Stomach smooth muscle (tissue), 2 donors: ENCODE measurements around the gene CEACAM4.
"Not testable (repeated sequence)": the region's sequence is repeated elsewhere in the genome, so short reads cannot be mapped to it uniquely, and the experiment has no call there.

Source experiments
- H3K27ac ChIP-seq: one replicate; pipeline ENCODE4 v1.7.0; 2013; ENCODE audit warnings: mild to moderate bottlenecking, low read length, inconsistent platforms
- H3K27me3 ChIP-seq, 2 donors: one replicate each; pipeline ENCODE4 v1.7.0; 2013; ENCODE audit warnings: low read length in 2 of 2; ENCODE audit not compliant: insufficient read depth in 2 of 2, control insufficient read depth in 1 of 2
- H3K36me3 ChIP-seq, 2 donors: one replicate each; pipeline ENCODE4 v1.7.0; 2013; ENCODE audit warnings: low read length in 2 of 2; ENCODE audit not compliant: control insufficient read depth in 2 of 2, insufficient read depth in 2 of 2
- H3K4me1 ChIP-seq: one replicate; pipeline ENCODE4 v1.7.0; 2013; ENCODE audit warnings: low read length; ENCODE audit not compliant: control insufficient read depth, insufficient read depth
- H3K4me3 ChIP-seq, 2 donors: one replicate each; pipeline ENCODE4 v1.7.0; 2013; ENCODE audit warnings: low read length in 2 of 2
- H3K9ac ChIP-seq, 2 donors: one replicate each; pipeline ENCODE4 v1.7.0; 2013; ENCODE audit warnings: low read length in 2 of 2, mild to moderate bottlenecking in 1 of 2
- H3K9me3 ChIP-seq, 2 donors: one replicate each; pipeline ENCODE4 v1.7.0; 2013; ENCODE audit warnings: low read length in 2 of 2; ENCODE audit not compliant: control insufficient read depth in 2 of 2
- donor health status: healthy.
- donor health status: Pancreatic carcinoma.

CEACAM4 gene

DNA sequence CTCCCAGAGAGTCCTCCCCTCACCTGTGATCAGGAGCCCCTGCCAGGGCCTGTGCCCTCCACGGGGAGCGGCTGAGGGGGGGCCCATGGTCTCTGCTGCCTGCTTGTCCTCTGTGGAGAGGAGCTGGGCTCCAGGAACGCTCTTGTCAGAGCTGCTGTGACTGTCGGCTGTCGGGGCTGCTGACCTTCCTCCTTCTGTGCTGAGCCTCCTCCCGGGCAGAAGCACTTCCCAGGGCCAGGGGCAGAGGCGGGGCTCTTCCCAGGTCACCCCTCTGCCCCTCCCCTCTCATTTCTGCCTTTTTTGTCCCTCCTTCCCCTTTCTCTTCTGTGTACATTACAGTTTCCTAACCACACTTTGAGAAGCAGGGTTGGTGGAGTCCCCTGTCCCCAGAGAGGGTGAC, at the start of gene CEACAM4:
Gene CEACAM4 (minus strand): TSS at position 198 of the 400 bp plus-strand sequence. CDS start 111 bp downstream, at position 87.
- no peak within 1 kb of the TSS for H3K9ac ChIP-seq
- H3K4me3 ChIP-seq = no peak within 1 kb of the TSS
- no peaks in the 10 kb centered on the region for H3K4me1 ChIP-seq
- H3K27ac ChIP-seq = no peak within 1 kb of the TSS
- H3K27me3 ChIP-seq = peaks cover 0 to 17% of the 10 kb centered on the region in 2 donors
- no peaks in the 10 kb centered on the region for H3K36me3 ChIP-seq
- H3K9me3 ChIP-seq = peaks cover 0 to 2% of the 10 kb centered on the region in 2 donors

GRCh38 chr19:41671486-41671885, 44.6 kb upstream of the CEACAM4 start:
- Histone ChIP-seq H3K36me3 (no peaks in the 10 kb centered on the region), H3K9ac (no peak overlapping the region), H3K27me3 (peaks cover 0 to 2% of the 10 kb centered on the region in 2 donors), H3K4me3 (no peak overlapping the region), H3K9me3 (peaks cover 0 to 4% of the 10 kb centered on the region in 2 donors), H3K27ac (no peak overlapping the region), H3K4me1 (no peaks in the 10 kb centered on the region)

- H3K9me3 ChIP-seq = peaks cover 4 to 6% of the 10 kb centered on the region in 2 donors
- H3K27ac ChIP-seq = no peak overlapping the region
- H3K27me3 ChIP-seq = peaks cover 0 to 2% of the 10 kb centered on the region in 2 donors
- no peaks in the 10 kb centered on the region for H3K36me3 ChIP-seq
- no peak overlapping the region for H3K9ac ChIP-seq
- no peak overlapping the region for H3K4me3 ChIP-seq
- H3K4me1 ChIP-seq = no peaks in the 10 kb centered on the region
These were observed 43.9 kb upstream of the CEACAM4 start for GRCh38 chr19:41670755-41671154.

- Histone ChIP-seq H3K36me3 (no peaks in the 10 kb centered on the region), H3K27ac (no peak overlapping the region), H3K4me3 (no peak overlapping the region), H3K27me3 (peaks cover 0 to 2% of the 10 kb centered on the region in 2 donors), H3K9ac (no peak overlapping the region), H3K9me3 (peaks cover 4 to 7% of the 10 kb centered on the region in 2 donors), H3K4me1 (no peaks in the 10 kb centered on the region)
These were observed 41.4 kb upstream of the CEACAM4 start for GRCh38 chr19:41668315-41668714.

DNA sequence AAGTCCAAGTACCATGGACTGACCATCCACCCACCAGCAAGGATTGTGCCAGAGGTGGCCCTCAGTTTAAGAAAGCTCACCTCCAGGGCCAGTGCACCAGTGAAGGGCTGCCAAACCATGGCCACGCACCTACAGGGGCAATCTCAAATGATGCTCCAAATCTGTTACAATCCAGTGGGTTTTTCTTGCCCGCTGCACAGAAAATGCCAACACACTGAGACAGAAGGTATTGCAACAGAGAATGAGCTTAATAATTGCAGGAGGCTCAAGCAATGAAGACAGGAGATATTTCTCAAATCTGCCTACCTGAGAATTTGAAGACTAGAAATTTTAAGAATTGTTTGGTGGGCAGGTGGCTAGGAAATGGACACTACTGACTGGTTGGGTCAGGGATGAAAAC, 39.2 kb upstream of the CEACAM4 start:
- Histone ChIP-seq H3K27me3 (peaks cover 0 to 2% of the 10 kb centered on the region in 2 donors), H3K9ac (no peak overlapping the region), H3K9me3 (peaks cover 4 to 7% of the 10 kb centered on the region in 2 donors), H3K27ac (no peak overlapping the region), H3K4me1 (no peaks in the 10 kb centered on the region), H3K4me3 (no peak overlapping the region), H3K36me3 (no peaks in the 10 kb centered on the region)

GRCh38 chr19:41657157-41657556, 30.3 kb upstream of the CEACAM4 start:
- Histone ChIP-seq H3K36me3 (no peaks in the 10 kb centered on the region), H3K9ac (no peak overlapping the region), H3K9me3 (no peaks in the 10 kb centered on the region), H3K27ac (no peak overlapping the region), H3K4me3 (no peak overlapping the region), H3K27me3 (peaks cover 10 to 11% of the 10 kb centered on the region in 2 donors), H3K4me1 (no peaks in the 10 kb centered on the region)

- not testable (repeated sequence) for H3K9me3 ChIP-seq, H3K9ac ChIP-seq, H3K4me1 ChIP-seq, H3K36me3 ChIP-seq, H3K27ac ChIP-seq, H3K4me3 ChIP-seq
- H3K27me3 ChIP-seq = peaks cover 13 to 15% of the 10 kb centered on the region in 2 donors
These were observed 29.9 kb upstream of the CEACAM4 start for GRCh38 chr19:41656756-41657155.

- Histone ChIP-seq H3K27ac (no peak overlapping the region), H3K27me3 (peaks cover 13 to 28% of the 10 kb centered on the region in 2 donors), H3K9me3 (no peaks in the 10 kb centered on the region)
These were observed 25.4 kb upstream of the CEACAM4 start for GRCh38 chr19:41652250-41652649.

DNA sequence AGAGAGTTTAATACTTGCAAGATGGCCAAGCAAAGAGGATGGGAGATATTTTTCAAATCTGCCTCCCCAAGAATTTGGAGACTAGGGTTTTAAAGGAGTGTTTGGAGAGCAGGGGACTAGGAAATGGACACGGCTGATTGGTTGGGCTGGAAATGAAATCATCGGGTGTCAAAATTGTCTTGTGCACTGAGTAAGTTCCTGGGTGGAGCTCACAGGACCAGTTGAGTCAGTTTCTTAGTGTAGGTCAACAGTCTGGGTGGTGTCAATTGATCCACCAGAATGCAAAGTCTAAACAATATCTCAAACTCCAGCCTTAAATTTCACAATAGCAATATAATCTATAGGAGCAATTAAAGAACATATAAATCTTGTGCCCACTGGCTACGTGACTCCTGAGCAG, 23.0 kb upstream of the CEACAM4 start:
- Histone ChIP-seq H3K4me3 (no peak overlapping the region), H3K36me3 (no peaks in the 10 kb centered on the region), H3K9me3 (no peaks in the 10 kb centered on the region), H3K27me3 (peaks cover 9 to 23% of the 10 kb centered on the region in 2 donors), H3K27ac (no peak overlapping the region), H3K4me1 (no peaks in the 10 kb centered on the region), H3K9ac (no peak overlapping the region)

More at GRCh38 chr19:41652250-41652649, 25.4 kb upstream of the CEACAM4 start:
- Histone ChIP-seq H3K36me3 (no peaks in the 10 kb centered on the region), H3K9ac (no peak overlapping the region), H3K4me1 (no peaks in the 10 kb centered on the region), H3K4me3 (no peak overlapping the region)

DNA sequence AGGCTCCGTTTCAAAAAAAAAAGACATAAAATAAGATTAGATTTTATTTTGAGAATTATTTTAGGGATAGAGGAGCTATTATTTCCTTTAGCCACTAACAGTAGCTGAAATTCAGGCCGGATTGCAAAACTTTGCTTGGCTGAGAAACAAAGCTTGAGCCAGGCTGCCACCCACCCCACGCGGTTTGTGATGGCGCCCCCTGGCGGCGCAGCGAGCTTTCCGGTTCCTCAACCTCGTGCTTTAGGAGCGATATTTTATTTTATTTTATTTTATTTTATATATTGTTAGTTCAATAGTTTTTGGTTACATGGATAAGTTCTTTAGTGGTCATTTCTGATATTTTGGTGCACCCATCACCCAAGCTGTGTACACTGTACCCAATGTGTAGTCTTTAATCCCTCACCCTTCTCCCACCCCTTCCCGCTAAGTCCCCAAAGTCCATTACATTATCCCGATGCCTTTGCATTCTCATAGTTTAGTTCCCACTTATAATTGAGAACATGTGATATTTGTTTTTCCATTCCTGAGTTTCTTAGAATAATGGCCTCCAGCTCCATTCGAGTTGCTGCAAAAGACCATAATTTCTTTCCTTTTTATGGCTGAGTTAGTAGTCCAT, 19.8 kb upstream of the CEACAM4 start:
- H3K27me3 ChIP-seq = peaks cover 0 to 14% of the 10 kb centered on the region in 2 donors

DNA sequence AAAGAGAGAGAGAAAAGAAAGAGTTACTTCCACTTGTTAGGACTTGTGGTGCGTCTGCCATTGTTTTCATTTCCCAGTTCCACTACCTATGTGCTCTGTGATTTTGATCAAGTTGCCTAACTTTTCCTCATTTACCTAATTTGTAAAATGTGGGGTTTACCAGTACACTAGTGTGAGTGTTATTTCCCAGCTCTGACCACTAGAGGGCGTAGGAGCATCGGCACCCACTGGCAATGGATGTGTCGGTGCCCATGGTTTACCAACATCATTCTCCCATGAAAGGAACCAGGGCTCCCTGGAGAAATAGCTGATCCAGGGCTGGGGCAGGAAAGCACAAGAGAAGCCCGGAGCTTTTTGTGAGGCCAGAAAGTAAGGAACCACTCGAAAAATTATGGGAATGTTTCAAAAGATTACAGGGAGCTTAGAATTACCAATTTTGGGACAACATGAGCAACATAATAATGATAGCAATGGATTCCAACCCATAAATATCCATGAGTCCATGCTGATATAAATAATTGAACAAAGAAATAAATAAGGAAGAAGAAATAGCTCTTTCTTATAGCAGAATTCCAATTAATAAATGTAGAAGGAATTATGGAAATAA, 15.1 kb upstream of the CEACAM4 start:
- Histone ChIP-seq H3K9ac (no peak overlapping the region), H3K36me3 (no peaks in the 10 kb centered on the region), H3K9me3 (no peaks in the 10 kb centered on the region), H3K4me3 (no peak overlapping the region), H3K27me3 (peaks cover 8 to 11% of the 10 kb centered on the region in 2 donors), H3K4me1 (no peaks in the 10 kb centered on the region), H3K27ac (no peak overlapping the region)

More for the DNA sequence above, 19.8 kb upstream of the CEACAM4 start:
- Histone ChIP-seq H3K9ac (no peak overlapping the region), H3K4me3 (no peak overlapping the region), H3K27ac (no peak overlapping the region), H3K9me3 (no peaks in the 10 kb centered on the region), H3K4me1 (no peaks in the 10 kb centered on the region), H3K36me3 (no peaks in the 10 kb centered on the region)
